GM19025 (cell line): ENCODE measurements around the gene IPO13.

Experiments used
- ATAC-seq: cut with Tn5 transposase; IDR thresholded peaks from one replicate; pipeline ENCODE4 v1.9.1; 2021; ENCODE audit warnings: mild to moderate bottlenecking, low read depth, moderate library complexity; ENCODE audit not compliant: unreplicated experiment

IPO13 gene

DNA sequence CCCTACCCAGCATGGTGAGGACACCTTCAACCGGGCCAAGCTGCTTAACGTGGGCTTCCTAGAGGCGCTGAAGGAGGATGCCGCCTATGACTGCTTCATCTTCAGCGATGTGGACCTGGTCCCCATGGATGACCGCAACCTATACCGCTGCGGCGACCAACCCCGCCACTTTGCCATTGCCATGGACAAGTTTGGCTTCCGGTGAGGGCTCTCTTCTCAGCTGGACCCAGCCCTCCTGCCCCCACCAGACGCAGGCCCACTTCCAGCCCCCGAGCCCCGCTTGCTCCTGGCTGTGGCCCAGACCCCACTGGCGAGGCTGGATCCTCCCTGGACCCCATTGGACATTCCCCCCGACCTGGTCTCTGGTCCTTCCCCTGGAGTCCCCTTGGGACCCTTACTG is 38.1 kb downstream of the IPO13 start:
- no peak for ATAC-seq

- no peak for ATAC-seq
Measured at GRCh38 chr1:43985984-43986595, 39.3 kb downstream of the IPO13 start.

DNA sequence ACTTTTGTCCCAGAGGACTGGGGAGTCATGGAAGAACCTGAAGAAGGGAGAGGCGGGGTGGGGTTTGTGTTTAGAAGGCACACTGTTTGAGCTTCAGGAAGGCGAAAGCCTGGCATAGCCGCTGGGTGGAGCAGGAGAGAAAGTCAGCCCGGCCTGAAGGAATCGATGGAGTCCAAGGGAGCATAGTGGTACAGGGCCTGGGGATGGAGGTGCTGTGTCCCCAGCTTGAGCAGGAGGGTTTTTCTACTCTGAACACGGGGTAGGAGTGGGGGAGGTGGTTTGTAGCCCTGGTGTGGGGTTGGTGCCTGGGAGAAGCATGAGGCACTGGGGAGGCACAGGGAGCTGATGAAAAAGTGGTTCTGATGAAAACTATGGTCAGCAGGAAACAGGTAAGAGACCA is 40.0 kb downstream of the IPO13 start:
- no peak for ATAC-seq

GRCh38 chr1:43987159-43987902 is 40.6 kb downstream of the IPO13 start:
- no peak for ATAC-seq

DNA sequence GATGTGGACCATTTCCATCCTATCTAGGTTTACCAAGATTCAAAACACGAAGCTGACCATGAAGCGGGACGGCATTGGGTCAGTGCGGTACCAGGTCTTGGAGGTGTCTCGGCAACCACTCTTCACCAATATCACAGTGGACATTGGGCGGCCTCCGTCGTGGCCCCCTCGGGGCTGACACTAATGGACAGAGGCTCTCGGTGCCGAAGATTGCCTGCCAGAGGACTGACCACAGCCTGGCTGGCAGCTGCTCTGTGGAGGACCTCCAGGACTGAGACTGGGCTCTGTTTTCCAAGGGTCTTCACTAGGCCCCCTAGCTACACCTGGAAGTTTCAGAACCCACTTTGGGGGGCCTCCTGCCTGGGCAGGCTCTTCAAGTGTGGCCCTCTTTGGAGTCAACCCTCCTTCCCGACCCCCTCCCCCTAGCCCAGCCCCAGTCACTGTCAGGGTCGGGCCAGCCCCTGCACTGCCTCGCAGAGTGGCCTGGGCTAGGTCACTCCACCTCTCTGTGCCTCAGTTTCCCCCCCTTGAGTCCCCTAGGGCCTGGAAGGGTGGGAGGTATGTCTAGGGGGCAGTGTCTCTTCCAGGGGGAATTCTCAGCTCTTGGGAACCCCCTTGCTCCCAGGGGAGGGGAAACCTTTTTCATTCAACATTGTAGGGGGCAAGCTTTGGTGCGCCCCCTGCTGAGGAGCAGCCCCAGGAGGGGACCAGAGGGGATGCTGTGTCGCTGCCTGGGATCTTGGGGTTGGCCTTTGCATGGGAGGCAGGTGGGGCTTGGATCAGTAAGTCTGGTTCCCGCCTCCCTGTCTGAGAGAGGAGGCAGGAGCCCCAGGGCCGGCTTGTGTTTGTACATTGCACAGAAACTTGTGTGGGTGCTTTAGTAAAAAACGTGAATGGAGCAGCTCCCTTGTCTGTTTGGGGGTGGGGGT is 43.8 kb downstream of the IPO13 start:
- ATAC-seq, result no peak

DNA sequence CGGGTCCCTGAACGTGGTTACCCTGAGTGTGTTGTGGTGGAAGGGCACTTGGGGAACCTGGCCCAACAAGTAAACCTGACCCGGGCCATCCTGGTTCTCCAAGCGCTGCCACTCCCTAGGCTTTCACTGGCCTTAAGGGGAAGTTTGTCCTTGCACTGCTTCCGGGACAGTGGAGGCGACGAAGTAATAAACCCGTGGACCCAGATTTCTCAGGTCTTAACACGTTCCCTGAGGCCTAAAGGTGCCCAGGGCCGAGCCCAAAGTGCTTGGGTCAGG is 44.4 kb downstream of the IPO13 start:
- no peak for ATAC-seq

DNA sequence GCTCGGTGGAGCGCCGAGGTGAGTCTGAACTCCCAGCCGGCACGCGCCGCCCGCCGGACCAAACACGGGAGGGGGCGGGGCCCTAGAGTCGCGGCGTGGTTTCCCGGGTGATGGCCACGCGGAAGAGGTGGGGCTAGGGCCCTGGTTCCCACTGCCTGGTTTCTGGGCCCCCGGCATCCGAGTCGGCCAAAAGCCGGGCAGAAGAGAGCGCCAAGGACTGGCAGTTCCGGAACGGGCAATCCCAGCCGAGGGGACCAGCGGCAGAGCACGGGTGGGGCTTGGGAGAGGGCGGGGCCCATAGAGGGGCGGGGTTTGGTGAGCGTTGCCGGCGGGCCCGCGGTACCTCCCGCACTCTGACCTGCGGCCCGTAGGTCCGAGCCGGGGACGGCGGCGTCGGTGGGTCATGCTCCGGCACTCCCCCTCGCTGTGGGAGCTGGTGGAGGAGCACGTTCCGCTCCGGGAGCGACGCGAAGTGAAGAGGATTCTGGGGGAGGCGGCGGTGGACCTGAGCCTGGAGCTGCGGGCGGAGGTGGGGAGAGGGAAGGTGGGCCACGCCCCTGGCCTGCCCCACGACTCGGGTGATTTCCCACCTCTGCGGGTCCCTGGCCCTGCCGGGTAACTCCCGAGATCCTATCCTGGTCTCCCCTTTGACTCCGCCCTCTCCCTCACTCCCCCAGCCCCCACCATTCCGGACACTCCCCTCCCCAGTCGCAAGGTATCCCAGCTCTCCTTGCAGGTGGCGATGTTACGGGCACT is 44.9 kb downstream of the IPO13 start, which contains the start of gene CCDC24:
Gene CCDC24, plus strand, starts transcription at position 124 of the 756 bp plus-strand sequence. Its CDS starts 280 bp downstream, at position 404.
- ATAC-seq, result peak; percentile 86

DNA sequence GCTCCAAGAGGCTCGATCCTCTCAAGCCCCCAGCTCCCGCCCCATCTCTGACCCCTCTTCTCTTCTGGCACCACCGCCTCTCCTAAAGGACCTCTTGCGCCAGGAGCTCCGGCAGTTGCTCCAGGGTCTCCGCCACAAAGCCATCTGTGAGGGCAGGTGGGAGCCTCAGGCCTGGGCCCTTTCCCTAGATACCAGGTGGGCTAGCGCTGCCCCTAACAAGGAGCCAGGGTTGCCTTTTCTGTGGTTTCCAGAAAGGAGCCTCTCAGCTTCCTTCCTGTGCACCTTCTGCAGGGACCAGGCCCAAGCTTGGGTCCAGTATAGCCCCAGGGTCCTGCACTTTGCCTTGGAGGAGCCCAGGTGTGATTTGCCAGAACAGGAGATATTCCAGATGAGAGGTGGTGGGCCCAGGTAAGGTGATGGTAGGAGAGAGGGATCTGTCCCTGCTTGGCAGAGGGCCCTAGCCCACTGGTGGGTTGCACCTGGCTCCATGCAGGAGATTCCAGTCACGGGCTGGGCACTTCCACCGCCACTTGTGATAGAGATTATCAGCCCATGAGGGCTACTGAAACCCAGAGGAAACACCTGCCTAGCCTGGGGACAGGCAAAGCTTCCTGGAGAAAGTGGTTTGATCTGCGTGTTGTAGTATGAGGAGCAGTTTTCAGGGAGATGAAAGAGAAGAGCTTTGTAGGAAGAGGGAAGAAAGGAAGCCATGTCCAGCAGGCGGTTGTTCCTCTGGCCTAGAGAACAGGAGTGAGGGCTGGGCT is 45.7 kb downstream of the IPO13 start:
- no peak for ATAC-seq

DNA sequence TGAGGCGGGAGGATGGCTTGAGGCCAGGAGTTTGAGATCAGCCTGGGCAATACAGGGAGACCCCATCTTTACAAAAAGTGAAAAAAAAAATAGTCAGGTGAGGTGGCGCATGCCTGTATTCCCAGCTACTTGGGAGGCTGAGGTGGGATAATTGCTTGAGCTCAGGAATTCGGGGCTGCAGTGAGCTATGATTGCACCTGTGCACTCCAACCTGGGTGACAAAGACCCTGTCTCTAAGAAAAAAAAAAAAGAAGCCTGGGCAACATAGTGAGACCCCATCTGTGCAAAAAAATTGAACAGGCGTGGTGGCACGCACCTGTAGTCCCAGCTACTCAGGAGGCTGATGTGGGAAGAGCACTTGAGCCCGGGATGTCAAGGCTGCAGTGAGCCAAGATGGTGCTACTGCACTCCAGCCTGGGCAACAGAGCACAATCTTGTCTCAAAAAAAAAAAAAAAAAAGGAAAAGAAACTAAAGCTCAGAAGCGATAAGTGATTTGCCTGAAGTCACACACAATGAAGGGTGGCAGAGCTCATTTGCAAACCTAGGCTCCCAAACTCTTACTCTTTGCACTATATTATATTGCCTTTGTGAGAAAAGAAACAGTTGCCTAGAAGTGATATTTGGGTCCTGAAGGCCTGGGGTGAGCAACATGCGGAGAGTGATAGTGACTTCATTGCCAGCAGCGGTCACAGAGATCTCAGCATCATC is 46.6 kb downstream of the IPO13 start:
- no peak for ATAC-seq

DNA sequence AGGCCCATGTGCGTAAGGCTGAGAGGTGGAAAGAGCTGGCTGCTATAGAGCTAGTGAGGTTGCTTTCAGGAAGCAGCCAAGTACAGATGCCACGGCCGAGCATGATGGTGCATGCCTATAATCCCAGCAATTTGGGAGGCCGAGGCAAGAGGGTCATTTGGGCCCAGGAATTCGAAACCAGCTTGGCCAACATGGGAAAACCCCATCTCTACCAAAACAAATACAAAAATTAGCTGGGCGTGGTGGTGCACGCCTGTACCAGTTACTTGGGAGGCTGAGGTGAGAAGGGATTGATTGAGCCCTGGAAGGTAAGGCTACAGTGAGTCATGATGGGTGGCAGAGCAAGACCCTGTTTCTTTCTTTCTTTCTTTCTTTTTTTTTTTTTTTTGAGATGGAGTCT is 47.3 kb downstream of the IPO13 start:
- ATAC-seq, result no peak

GRCh38 chr1:43994794-43995790 is 48.3 kb downstream of the IPO13 start:
- ATAC-seq, result no peak

DNA sequence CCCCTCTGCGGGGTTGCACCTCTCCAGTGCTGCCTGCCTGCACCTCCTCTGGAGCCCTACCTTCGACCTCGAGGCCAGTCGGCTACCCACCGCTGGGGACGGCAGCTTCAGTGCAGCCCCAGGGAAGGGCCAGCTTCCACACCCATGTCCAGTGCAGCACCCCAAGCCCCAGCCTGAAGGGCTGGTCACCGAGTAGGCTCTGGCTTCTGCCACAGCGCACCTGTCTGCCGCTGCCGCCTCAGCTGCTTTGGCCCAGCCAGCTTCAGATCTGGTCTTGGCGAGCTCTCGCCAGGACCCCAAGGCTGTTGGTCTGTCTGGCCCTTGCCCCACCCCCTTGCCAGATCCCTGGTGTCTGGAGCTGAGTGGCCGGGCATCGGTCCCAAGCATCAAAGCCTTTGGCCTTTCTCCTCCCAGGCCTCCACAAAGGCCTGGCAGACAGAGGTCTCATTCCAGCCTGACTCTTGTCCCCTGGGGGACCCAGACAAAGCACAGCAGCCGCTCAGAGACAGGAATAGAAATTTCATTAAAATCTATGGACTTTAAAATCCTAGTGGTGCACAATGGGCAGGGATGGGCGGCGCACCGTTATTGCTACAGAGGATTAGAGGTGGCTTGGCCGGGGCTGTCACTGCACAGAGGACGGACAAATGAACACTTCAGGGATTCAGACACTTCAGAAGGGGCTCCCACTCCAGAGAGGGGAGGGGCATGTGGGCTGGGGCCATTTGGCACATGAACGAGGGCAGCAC is 49.4 kb downstream of the IPO13 start:
- no peak for ATAC-seq

- ATAC-seq, result no peak
Measured at GRCh38 chr1:43996733-43997115, 50.0 kb downstream of the IPO13 start.

DNA sequence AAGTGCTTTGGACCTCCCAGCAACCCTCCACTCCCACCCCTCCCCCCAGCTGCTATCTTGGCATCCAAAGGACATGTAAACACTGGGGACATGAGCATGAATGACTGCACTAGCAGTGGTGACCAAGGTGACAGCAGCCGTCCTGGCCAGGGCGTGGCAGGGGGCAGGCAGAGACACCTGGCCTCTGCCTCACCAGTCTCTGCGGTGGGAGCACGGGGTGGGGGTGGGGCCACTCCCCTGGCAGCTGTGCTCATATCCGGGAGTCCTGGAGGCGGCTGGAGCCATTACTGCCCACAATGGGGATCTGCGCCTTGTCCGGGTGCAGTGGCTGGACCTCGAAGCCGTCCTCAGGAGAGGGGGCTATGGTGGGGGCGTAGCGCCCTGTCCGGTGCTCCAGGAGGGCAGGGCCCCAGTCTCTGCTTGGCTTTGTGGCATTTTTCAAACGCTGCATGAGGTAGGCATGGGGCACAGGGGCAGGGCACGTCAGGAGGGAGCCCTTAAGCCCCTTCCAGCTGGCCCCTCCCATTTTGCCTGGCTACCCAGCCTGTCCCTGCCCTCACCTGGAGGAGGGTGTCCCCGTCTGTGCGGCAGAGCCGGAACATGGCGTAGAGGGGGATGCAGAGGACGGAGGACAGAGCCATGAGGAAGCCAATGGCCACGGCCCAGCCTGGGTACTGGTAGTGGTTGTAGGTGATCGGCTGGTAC is 50.7 kb downstream of the IPO13 start:
- no peak for ATAC-seq

GRCh38 chr1:43998000-43998378 is 51.2 kb downstream of the IPO13 start:
- no peak for ATAC-seq

- no peak for ATAC-seq
Measured at GRCh38 chr1:43999455-43999854, 52.7 kb downstream of the IPO13 start.

DNA sequence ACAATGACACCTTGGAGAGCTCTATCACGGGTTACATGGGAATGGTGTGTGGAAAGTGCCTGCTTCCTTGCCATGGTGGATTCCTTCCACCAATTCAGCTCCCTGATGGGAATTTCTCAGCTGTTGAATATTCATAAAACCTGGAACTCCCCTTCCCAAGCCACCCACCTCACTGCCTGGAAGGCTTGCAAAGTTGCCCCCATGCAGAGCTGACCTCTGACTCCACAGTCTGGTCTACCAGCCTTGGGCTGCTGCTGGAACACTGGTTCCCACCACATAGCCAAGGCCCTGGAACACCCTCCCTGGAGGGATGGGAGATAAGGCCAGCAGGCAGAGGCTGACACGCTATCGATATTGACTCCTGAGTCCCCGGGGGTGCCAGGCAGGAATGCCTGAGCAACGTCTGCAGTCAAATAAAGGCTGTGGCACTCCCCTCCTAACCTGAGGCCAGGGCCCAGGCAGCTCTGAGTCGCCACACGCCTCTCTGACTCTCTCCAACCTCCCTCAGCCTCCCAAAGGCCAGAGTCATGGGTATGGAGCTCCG is 53.4 kb downstream of the IPO13 start:
- ATAC-seq, result no peak
